Right atrium auricular region (tissue), 2 donors: ENCODE data around the gene METTL26. TPM values are rescaled to one million over a fixed set of nuclear protein-coding genes. Genes with fewer than 3 reads are reported as not detected.

Experiments used
- DNase-seq: peaks from one replicate; pipeline ENCODE4 v3.0.0-alpha.2; 2019; ENCODE audit warnings: low spot score
- H3K27ac ChIP-seq, 2 donors: fragments of 200-600 bp; sonication (generic); 1 replicate in 1 of 2; 2 replicates in 1 of 2; pipeline ENCODE4 v1.5.1; 2016 to 2019
- H3K27me3 ChIP-seq, 2 donors: fragments of 200-600 bp; sonication (generic); one replicate each; pipeline versions ENCODE4 v1.5.1 to v1.6.0; 2017 to 2019
- H3K36me3 ChIP-seq: fragments of 200-600 bp; sonication (generic); one replicate; pipeline ENCODE4 v1.5.1; 2016
- H3K4me1 ChIP-seq, 2 donors: fragments of 200-600 bp; sonication (generic); one replicate each; pipeline versions ENCODE4 v1.5.1 to v1.6.0; 2017 to 2019
- H3K4me3 ChIP-seq, 2 donors: fragments of 200-600 bp; sonication (generic); 1 replicate in 1 of 2; 2 replicates in 1 of 2; pipeline ENCODE4 v1.5.1; 2017 to 2019; ENCODE audit warnings: mild to moderate bottlenecking in 1 of 2, moderate library complexity in 1 of 2
- H3K9me3 ChIP-seq, 2 donors: fragments of 200-600 bp; sonication (generic); one replicate each; pipeline ENCODE4 v1.5.1; 2019
- total RNA-seq, 2 donors: library from RNA; depleted of rRNA; stranded (reverse); fragments of >200 nt; gene quantifications; one replicate each; pipeline ENCODE4 v1.1.0, GENCODE V29; 2016
- TF ChIP-seq, protein P1 (sequence below), 2 donors: fragments of 200-600 bp; sonication (generic); IDR thresholded peaks; one replicate each; pipeline ENCODE4 v1.5.1; 2019; ENCODE audit warnings: antibody characterized with exemption in 2 of 2

METTL26 gene
- total RNA-seq, 2 donors from 2014 or later = 103 to 137 TPM

DNA sequence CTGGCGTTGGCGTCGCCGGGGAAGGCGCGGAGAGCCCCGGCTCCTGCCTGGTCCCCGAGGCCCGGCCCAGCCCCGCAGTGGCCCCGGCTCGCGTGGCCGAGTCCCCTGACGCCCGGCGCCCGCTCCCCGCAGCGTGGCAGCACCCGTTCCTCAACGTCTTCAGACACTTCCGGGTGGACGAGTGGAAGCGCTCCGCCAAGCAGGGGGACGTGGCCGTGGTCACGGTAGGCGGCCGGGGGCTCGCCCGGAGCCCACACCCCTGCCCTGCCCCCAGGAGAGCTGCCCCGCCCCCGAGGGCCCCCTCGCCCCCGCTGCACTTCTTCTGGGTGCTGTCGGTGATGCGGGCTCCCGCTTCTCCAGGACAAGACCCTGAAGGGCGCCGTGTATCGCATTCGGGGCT, 13.5 kb upstream of the METTL26 start:
- no peaks in the 10 kb centered on the region for H3K36me3 ChIP-seq
- no peak for DNase-seq
- peaks cover 0 to 56% of the 10 kb centered on the region in 2 donors for H3K4me1 ChIP-seq
- H3K27ac ChIP-seq = peak overlapping the region; percentile 88 to 92
- H3K9me3 ChIP-seq = no peaks in the 10 kb centered on the region
- no peaks in the 10 kb centered on the region for H3K27me3 ChIP-seq
- TF ChIP-seq, protein P1, sequence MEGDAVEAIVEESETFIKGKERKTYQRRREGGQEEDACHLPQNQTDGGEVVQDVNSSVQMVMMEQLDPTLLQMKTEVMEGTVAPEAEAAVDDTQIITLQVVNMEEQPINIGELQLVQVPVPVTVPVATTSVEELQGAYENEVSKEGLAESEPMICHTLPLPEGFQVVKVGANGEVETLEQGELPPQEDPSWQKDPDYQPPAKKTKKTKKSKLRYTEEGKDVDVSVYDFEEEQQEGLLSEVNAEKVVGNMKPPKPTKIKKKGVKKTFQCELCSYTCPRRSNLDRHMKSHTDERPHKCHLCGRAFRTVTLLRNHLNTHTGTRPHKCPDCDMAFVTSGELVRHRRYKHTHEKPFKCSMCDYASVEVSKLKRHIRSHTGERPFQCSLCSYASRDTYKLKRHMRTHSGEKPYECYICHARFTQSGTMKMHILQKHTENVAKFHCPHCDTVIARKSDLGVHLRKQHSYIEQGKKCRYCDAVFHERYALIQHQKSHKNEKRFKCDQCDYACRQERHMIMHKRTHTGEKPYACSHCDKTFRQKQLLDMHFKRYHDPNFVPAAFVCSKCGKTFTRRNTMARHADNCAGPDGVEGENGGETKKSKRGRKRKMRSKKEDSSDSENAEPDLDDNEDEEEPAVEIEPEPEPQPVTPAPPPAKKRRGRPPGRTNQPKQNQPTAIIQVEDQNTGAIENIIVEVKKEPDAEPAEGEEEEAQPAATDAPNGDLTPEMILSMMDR (IDR thresholded peaks at IDR 0.05) = no peak
- peak overlapping the region; percentile 68 to 88 for H3K4me3 ChIP-seq

DNA sequence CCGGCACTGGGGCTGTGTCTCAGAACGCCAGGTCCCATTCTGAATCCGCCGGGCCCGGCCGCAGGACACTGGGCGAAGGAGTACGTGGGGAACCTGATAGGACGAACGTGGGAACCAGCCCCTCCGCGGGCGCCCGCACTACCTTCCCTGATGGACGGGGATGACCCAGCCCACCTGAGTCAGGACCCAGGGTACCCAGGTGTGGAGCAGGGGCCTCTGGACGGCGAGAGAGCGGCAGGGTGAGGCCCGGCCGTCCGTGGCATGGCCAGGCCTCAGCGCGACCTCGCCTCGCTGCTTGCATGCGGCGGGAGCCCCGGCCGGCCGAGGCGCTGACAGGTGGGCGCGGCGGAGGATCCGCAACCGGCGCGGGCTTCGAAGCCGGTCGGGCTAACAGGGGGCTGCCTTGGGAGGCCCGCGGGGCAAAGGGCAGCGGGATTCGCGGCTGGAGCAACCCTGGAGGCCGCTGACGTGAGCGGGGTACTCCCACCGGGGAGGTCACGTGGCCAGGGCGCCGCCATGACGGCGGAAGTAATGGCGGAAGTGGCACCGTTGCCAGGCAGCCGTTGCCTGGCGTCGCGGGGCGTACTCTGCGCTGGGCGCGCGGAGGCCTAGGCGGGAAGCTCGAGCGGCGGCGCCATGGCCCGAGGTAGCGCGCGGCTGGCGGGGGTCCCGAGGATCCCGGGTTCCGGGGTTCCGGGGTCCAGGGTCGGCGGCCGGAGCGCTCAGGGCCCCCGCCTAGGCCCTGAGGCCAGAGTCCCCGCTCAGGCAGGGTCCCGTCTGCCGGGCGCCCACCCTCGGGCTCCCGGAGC, 12.9 kb upstream of the METTL26 start, which contains the start of gene WDR90:
TSS of gene WDR90 (plus strand) at position 585 of the 809 bp plus-strand sequence. CDS start at position 637, 52 bp downstream.
- Histone ChIP-seq H3K27me3 (no peaks in the 10 kb centered on the region), H3K36me3 (no peaks in the 10 kb centered on the region), H3K27ac (peak within 1 kb of the TSS; percentile 88 to 92), H3K4me1 (peaks cover 0 to 60% of the 10 kb centered on the region in 2 donors), H3K4me3 (peak within 1 kb of the TSS; percentile 68 to 88), H3K9me3 (no peaks in the 10 kb centered on the region)
- TF ChIP-seq, protein P1 (IDR thresholded peaks at IDR 0.05) = no peak
- DNase-seq = peak; percentile 93

DNA sequence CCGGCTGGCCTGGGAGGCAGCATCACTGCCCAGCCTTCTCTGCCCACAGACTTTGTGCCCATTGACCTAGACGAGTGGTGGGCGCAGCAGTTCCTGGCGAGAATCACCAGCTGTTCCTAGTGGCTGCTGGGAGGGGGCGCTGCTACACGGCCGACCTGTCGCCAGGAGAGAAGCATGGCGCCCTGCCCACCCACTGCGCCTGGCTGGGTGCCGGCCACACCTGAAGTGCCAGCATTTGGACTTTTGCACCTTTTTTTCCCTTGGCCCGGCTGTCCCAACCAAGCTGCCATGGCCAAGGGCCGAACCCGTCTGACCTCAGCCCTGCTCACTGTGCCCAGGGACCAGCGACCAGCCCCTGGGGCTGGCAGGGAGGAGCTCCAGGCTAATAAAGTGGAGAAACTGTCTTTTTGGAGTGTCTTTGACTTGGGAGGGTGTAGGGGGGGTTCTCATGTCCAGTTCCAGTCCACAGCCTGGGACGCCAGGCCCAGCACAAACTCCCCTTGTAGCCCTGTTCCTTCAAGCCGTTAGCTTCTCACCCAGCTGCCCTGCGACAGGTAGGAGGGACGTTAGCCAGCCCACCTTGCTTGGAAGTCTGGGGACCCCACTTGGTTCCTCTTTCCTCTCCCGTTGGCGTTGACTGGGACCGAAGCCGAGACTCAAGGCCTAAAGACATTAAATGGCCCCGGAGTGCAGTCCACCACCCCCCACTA, 12.1 kb upstream of the METTL26 start:
- H3K4me1 ChIP-seq = peaks cover 0 to 61% of the 10 kb centered on the region in 2 donors
- H3K27ac ChIP-seq = peak overlapping the region; percentile 88 to 92
- TF ChIP-seq, protein P1 (IDR thresholded peaks at IDR 0.05) = no peak
- no peaks in the 10 kb centered on the region for H3K27me3 ChIP-seq
- H3K9me3 ChIP-seq = no peaks in the 10 kb centered on the region
- peak overlapping the region; percentile 68 to 88 for H3K4me3 ChIP-seq
- no peak for DNase-seq
- no peaks in the 10 kb centered on the region for H3K36me3 ChIP-seq

DNA sequence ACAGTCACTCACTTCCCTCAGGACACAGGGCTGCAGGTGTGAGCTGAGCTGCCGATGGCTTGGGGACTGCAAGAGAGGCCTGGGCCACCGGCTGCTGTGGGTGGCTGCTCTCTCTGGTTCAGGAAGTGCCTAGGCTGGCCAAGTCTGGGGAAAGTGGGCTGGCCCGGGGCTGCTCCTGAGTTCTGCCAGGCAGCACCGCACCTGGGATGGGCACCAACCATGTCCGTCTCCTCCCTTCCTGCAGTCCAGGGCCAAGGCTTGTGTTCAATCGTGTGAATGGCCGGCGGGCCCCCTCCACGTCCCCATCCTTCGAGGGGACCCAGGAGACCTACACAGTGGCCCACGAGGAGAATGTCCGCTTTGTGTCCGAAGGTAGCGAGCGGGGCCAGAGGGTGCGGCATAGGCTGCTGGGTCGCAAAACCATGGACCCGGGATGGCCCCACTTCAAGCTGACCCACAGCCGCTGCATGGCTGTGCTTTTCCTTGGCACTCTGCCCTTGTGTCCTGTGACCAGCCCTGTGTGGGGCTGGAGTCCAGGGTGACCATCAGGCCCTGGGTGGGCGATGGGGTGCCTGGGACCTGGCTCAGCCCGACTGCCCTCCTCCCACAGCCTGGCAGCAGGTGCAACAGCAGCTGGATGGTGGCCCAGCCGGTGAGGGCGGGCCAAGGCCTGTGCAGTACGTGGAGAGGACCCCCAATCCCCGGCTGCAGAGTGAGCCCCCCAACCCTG, 11.2 kb upstream of the METTL26 start:
- H3K4me1 ChIP-seq = peaks cover 0 to 70% of the 10 kb centered on the region in 2 donors
- H3K36me3 ChIP-seq = no peaks in the 10 kb centered on the region
- no peak overlapping the region for H3K4me3 ChIP-seq
- no peak for DNase-seq
- TF ChIP-seq, protein P1 (IDR thresholded peaks at IDR 0.05) = no peak
- H3K27ac ChIP-seq = peak overlapping the region; percentile 88 to 92
- H3K27me3 ChIP-seq = no peaks in the 10 kb centered on the region
- no peaks in the 10 kb centered on the region for H3K9me3 ChIP-seq

DNA sequence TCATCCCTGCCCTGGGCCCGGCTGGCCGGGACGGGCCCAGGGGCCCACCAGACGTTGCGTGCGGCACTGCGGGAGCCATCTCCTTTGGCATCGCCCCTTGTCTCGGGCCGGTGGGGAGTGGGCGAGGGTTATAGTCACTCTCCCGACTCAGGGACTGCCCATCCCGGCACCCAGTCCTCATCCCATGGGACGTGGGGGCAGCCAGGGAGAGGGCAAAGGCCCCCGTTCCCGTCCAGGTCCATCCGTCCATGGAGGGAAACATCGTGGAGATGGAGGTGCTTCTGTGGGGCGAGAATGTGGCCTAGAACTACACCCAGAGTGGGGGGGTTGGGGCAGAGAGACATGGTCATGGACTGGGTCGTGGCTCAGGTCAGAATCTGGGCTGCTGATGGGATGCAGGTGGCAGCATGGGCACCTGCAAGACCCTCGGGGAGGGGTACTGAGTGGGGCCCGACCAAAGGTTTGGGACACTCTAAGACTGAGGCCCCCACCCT, 10.6 kb upstream of the METTL26 start:
- Histone ChIP-seq H3K4me1 (peaks cover 0 to 70% of the 10 kb centered on the region in 2 donors), H3K27ac (peak overlapping the region; percentile 44 to 92), H3K4me3 (peak overlapping the region in 1 of 2 donors; percentile 2), H3K36me3 (no peaks in the 10 kb centered on the region), H3K27me3 (no peaks in the 10 kb centered on the region), H3K9me3 (no peaks in the 10 kb centered on the region)
- TF ChIP-seq, protein P1 (IDR thresholded peaks at IDR 0.05) = no peak
- no peak for DNase-seq
